RWPE1 (cell line): Measurements from ENCODE around the gene MAN1A1.

Source experiments
- CTCF ChIA-PET: fragments of 350-600 bp; sonication (Branson Sonifier 250); formaldehyde crosslinking; extraction: SDS; loops from one replicate; lab custom pipeline; 2021; lab: Yijun Ruan, JAX
- POLR2A ChIA-PET: fragments of 400-600 bp; formaldehyde crosslinking; extraction: SDS; loops from one replicate; lab custom pipeline; 2020; ENCODE audit warnings: antibody characterized with exemption; ENCODE audit not compliant: low non-redundant PET; lab: Yijun Ruan, JAX
- DNase-seq: peaks from one replicate; pipeline ENCODE4 v3.0.0; 2012; ENCODE audit warnings: low spot score
- H3K27ac ChIP-seq: fragments of 450-650 bp; 2 replicates; pipeline ENCODE4 v1.5.1; 2017
- TF ChIP-seq, protein P1 (sequence below): fragments of 450-650 bp; conservative IDR thresholded peaks from 2 replicates; pipeline ENCODE4 v1.5.1; 2017; ENCODE audit warnings: low read depth, mild to moderate bottlenecking

The MAN1A1 gene

DNA sequence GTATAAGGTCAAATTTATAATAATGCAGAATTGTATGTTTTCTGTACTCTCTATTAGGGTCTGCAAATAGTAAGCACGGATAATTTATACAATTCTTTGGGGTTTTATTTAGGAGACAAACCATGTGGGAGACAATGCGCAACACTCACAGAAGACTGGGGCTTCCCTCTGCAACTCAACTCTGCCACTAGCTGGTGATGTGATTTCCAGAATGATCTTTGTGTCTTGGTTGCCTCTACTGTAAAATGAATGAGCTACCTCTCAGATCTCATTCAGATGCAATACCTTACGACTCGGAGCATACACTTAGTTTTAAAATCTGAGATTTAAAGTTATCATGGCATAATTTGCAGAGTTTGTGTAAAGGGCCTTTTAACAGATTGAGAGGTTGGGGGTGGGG lies 6.4 kb downstream of the MAN1A1 start:
- no peak for DNase-seq
- POLR2A ChIA-PET = no interaction called here
- TF ChIP-seq, protein P1, sequence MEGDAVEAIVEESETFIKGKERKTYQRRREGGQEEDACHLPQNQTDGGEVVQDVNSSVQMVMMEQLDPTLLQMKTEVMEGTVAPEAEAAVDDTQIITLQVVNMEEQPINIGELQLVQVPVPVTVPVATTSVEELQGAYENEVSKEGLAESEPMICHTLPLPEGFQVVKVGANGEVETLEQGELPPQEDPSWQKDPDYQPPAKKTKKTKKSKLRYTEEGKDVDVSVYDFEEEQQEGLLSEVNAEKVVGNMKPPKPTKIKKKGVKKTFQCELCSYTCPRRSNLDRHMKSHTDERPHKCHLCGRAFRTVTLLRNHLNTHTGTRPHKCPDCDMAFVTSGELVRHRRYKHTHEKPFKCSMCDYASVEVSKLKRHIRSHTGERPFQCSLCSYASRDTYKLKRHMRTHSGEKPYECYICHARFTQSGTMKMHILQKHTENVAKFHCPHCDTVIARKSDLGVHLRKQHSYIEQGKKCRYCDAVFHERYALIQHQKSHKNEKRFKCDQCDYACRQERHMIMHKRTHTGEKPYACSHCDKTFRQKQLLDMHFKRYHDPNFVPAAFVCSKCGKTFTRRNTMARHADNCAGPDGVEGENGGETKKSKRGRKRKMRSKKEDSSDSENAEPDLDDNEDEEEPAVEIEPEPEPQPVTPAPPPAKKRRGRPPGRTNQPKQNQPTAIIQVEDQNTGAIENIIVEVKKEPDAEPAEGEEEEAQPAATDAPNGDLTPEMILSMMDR = no peak
- H3K27ac ChIP-seq = no peak overlapping the region
- CTCF ChIA-PET = interaction anchor here (0.6 kb wide), 1 partner anchor 414 kb away, joined by 3 read pairs; no protein-coding TSS in a partner anchor

DNA sequence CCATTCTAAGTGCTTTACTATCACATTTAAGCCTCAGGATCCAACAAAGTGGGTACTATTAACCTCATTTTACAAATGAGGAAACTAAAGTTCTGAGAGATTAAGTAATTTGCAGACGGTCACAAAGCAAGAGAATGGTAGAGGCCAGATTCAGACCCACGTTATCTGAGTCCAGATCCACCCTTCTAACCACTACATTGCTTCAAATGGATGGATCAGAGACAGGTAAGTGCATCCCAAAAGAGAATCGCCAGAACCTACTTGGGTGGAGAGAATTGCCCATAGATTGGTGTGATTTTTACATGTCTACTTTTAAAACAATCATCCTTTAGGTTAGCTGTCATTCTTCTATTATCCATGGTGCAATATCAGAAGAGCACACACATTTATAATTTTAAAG lies 7.1 kb downstream of the MAN1A1 start:
- H3K27ac ChIP-seq = no peak overlapping the region
- TF ChIP-seq, protein P1 = no peak
- DNase-seq = no peak
- POLR2A ChIA-PET = no interaction called here
- CTCF ChIA-PET = interaction anchor here (0.6 kb wide), 1 partner anchor 414 kb away, joined by 3 read pairs; no protein-coding TSS in a partner anchor

DNA sequence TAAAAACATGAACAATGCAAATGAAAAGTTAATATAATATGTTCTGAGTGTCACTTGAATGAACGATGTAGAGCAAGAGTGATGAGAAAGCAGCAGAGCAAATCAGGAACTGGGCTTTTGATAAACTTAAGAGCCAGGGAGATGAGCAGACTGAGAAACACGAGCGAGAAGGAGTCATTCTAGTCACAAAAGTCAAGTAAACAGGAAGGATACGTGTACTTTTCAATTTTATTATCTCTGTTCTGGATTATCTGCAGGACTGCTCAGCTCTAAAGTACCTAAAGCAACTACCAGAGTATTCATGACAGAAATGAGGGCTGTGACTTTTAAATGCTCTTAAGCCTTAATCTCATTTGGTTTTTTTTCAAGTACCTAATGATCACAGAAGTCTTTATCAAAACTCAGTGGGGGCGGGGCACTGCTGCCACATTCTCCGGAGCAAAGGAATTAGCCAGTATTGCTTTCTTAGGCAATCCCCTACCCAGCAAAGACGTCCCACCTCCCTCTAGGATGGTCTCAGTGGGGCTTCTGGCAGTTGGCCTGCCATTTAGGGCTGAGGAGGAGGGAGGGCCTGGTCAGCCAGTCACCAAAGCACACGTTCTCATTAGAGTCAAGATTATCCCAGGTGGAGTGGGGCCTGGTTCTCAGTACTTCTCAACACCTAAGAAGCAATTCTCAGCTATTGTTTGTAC lies 8.6 kb downstream of the MAN1A1 start:
- no peak for DNase-seq
- TF ChIP-seq, protein P1 = no peak
- ChIA-PET POLR2A (no interaction called here), CTCF (interaction anchor here (0.6 kb wide), 2 partner anchors 11 to 170 kb away, joined by 3 to 4 read pairs; no protein-coding TSS in a partner anchor)
- no peak overlapping the region for H3K27ac ChIP-seq

DNA sequence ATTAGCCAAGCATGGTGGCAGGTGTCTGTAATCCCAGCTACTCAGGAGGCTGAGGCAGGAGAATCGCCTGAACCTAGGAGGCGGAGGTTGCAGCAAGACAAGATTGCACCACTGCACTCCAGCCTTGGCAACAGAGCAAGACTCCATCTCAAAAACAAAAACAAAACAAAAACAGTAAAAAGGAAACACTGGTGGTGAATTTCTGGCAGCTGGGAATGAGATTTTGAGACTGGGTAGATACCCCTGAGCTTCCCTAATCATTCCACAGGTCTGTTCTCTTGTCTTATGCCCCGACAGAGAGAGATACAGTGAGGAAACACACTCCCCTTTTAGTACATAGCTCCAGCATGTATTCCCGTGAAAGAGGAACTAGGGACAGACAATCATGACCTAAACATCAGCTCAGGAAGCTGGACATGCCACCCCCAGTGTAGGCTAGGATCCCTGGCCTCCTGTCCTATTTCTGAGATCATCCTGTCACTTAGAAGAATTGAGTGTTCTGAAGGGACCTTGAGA lies 9.6 kb downstream of the MAN1A1 start:
- CTCF ChIA-PET = interaction anchor here (0.6 kb wide), 2 partner anchors 12 to 540 kb away, joined by 3 to 4 read pairs; no protein-coding TSS in a partner anchor
- H3K27ac ChIP-seq = no peak overlapping the region
- TF ChIP-seq, protein P1 = no peak
- POLR2A ChIA-PET = no interaction called here
- DNase-seq = no peak

DNA sequence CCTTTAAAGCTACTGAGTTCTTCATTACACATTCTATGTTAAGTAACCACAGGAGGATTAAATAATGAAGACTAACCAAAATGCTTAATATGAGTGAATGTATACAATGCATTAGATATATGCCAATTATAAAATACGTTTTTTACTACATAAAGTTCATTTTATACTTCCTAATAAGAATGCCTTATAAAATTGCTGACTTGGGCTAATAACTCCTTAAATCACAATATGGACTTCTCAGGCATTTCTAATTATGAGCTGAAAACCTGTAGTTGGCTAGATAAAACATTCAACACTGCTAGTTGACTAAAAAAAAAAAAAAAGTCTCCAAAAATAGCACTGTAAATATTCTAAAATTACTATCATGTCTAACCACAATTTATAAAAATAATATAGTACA lies 11.8 kb downstream of the MAN1A1 start:
- no peak overlapping the region for H3K27ac ChIP-seq
- no peak for DNase-seq
- ChIA-PET POLR2A (no interaction called here), CTCF (no interaction called here)
- TF ChIP-seq, protein P1 = no peak

DNA sequence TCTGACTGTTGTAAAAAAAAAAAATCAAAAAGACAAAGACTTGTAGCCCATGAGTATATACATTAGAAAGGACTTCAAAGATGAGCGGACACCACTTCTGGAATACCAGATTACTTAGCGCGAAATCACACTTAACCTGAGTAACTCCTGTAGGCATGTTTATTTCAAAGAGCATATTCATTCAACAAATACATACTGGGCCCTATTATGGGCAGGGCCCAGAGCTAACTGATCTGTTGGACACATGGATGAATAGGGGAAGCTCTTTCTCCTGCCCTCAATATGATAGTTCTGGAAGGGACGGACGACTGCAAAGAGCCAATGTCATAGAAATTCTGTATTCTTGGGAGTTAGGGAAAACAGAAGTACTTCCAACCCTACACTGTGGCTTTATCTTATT lies 12.3 kb downstream of the MAN1A1 start:
- ChIA-PET CTCF (interaction anchor here (0.7 kb wide), 1 partner anchor 188 kb away, joined by 3 read pairs; no protein-coding TSS in a partner anchor), POLR2A (no interaction called here)
- DNase-seq = no peak
- no peak overlapping the region for H3K27ac ChIP-seq
- TF ChIP-seq, protein P1 = no peak
